GM15510 (cell line): ENCODE results near the gene FOXA3.

Experiments used
- POLR2A ChIP-seq: IDR thresholded peaks from 3 replicates; pipeline ENCODE4 v1.6.1; 2011; ENCODE audit warnings: borderline replicate concordance; ENCODE audit not compliant: insufficient read length; ENCODE audit errors: extremely low read depth

FOXA3 gene

GRCh38 chr19:45824531-45825262 lies 39.4 kb upstream of the FOXA3 start:
- no peak for TF ChIP-seq POLR2A

- no peak for TF ChIP-seq POLR2A
Measured at GRCh38 chr19:45825263-45825605, 38.9 kb upstream of the FOXA3 start.

- no peak for TF ChIP-seq POLR2A
Measured at GRCh38 chr19:45825917-45826893, 37.9 kb upstream of the FOXA3 start.

GRCh38 chr19:45826934-45827333 lies 37.2 kb upstream of the FOXA3 start:
- no peak for TF ChIP-seq POLR2A

GRCh38 chr19:45827459-45828093 lies 36.5 kb upstream of the FOXA3 start:
- TF ChIP-seq POLR2A = no peak

- TF ChIP-seq POLR2A = no peak
Measured at GRCh38 chr19:45828523-45828922, 35.6 kb upstream of the FOXA3 start.

GRCh38 chr19:45828945-45829344 lies 35.2 kb upstream of the FOXA3 start:
- no peak for TF ChIP-seq POLR2A

- TF ChIP-seq POLR2A = no peak
Measured at GRCh38 chr19:45834970-45835369, 29.2 kb upstream of the FOXA3 start.

GRCh38 chr19:45842198-45842597 lies 21.9 kb upstream of the FOXA3 start:
- no peak for TF ChIP-seq POLR2A

GRCh38 chr19:45847663-45848062 lies 16.5 kb upstream of the FOXA3 start:
- TF ChIP-seq POLR2A = no peak

GRCh38 chr19:45848922-45849321 lies 15.2 kb upstream of the FOXA3 start:
- TF ChIP-seq POLR2A = no peak

- no peak for TF ChIP-seq POLR2A
Measured at GRCh38 chr19:45852145-45852750, 11.9 kb upstream of the FOXA3 start.

GRCh38 chr19:45852983-45853382 lies 11.1 kb upstream of the FOXA3 start:
- TF ChIP-seq POLR2A = no peak

GRCh38 chr19:45854167-45854778 lies 9.9 kb upstream of the FOXA3 start:
- TF ChIP-seq POLR2A = no peak
